Stimulated activated naive CD4-positive, alpha-beta T cell treated with Interleukin-2 at 50 U/mL for 16 hours (primary cell): Measurements from ENCODE around the gene GALNT16.
"Not testable (repeated sequence)": the region's sequence is repeated elsewhere in the genome, so short reads cannot be mapped to it uniquely, and the experiment has no call there.

Experiments
- DNase-seq: peaks from one replicate; lab custom pipeline; 2025; lab: John Stamatoyannopoulos, UW

The GALNT16 gene

GRCh38 chr14:69259527-69260189, at the start of gene GALNT16:
Gene GALNT16, plus strand, starts transcription at chr14:69260158. Its CDS starts 133 bp downstream, at chr14:69260291.
- DNase-seq = no peak

- DNase-seq = no peak
Observed at GRCh38 chr14:69214393-69214792, 45.6 kb upstream of the GALNT16 start.

DNA sequence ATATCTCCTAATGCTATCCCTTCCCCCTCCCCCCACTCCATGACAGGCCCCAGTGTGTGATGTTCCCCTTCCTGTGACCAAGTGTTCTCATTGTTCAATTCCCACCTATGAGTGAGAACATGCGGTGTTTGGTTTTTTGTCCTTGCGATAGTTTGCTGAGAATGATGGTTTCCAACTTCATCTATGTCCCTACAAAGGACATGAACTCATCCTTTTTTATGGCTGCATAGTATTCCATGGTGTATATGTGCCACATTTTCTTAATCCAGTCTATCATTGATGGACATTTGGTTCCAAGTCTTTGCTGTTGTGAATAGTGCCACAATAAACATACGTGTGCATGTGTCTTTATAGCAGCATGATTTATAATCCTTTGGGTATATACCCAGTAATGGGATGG, 42.3 kb upstream of the GALNT16 start:
- DNase-seq = not testable (repeated sequence)

DNA sequence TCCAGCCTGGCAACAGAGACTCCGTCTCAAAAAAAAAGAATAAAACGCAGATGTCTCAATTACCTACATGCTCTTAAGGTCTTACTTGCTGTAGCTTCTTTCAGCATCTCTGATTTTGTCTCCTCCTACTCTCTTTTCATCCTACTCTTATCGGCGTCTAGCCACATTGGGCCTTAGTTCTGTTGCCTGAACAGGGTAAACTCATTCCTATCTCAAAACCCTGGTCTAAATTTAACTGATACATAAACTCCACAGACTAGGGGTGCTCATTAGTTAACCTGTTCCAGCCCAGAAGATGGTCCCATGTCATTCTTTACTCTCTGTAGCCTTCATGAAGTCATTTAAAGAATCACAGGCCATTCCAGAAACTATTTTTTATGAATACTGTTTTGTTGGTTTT, 35.0 kb upstream of the GALNT16 start:
- DNase-seq = no peak

DNA sequence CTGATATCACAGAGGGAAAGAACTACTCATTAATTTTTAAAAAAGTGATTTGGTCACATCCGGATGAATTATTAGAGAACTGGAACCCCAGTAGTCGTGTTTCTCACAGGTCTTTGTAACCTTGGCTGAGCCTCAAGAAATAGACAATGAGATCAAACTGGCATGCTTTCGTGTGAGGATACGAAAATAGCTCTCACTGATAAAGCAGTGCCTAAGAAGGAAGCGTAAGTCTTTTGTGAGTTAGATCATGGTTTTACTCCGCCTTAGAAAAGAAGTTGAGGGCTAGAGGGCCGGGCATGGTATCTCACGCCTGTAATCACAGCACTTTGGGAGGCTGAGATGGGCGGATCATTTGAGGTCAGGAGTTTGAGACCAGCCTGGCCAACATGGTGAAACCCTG, 33.8 kb upstream of the GALNT16 start:
- DNase-seq = no peak

DNA sequence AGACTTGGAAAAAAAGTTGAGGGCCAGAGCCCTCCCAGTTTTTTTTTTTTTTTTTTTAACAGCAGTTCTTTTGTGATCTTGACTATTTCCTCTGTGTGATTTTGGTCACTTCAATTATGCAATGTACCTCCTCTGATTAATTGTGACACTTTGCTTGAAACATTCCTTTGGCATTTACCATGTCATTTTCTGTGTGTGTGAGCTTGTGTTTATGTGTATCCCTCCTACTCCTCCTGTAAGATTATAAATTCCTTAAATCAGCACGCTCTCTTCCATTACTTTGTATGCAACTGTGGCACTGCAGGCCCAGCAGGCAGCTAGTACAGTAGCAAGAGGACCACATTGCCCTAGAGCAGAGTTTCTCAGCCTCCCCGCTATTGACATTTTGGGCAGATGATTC, 33.2 kb upstream of the GALNT16 start:
- no peak for DNase-seq

DNA sequence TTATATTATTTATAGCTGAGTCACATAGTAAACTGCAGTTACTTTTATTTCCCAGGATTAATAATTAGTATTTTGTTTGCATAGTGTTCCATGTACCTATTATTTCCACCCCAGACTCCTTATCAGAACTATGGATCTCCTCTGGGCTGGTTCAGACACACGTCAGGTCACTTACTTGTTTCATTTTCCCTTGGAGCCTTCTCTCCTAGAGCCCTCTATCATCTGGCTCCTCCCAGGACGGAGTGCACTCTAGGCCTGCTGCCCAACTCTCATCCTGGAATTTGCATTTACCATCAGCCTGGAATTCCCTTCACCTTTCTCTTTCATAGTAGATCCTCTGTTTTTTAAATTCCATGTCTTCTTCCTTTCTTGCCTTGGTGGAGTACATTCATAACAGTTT, 28.5 kb upstream of the GALNT16 start:
- DNase-seq = no peak

- DNase-seq = no peak
Observed at GRCh38 chr14:69232388-69232787, 27.6 kb upstream of the GALNT16 start.

DNA sequence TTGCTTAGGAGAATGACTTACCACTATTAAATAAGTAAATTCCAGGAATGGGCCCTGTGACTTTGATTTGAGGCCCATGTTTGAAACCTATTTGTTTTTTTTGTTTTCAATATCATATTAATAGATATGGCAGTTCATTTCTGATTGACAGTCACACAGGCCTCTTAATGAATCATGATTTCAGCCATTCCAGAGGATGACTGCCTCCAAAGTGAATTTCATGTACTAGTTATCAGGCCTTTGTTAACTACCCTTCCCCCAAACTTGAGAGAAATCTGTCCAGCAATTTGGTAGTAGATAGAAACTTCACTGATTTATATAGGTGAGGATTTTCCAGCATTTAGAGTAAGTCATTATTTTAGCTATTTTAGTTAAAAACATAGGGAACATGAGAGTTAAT, 25.9 kb upstream of the GALNT16 start:
- DNase-seq = no peak

DNA sequence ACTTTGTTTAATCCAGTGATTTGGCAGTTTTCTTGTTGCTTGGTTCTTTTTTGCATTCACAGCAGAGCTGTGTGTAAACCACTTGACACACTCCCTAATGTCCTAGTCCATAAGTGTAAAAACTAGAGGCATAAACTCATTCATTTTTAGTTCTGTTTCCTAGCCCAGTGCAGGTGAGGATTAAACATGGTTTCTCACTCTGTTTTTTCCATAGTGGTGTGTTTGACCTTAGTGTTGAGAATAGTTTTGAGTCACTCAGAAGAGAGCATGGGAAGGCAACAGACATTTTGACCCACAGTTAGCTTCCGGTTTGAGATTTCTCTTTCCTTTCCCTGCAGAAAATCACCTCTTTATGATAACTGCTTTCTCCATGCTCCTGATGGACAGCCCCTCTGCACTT, 24.2 kb upstream of the GALNT16 start:
- no peak for DNase-seq

DNA sequence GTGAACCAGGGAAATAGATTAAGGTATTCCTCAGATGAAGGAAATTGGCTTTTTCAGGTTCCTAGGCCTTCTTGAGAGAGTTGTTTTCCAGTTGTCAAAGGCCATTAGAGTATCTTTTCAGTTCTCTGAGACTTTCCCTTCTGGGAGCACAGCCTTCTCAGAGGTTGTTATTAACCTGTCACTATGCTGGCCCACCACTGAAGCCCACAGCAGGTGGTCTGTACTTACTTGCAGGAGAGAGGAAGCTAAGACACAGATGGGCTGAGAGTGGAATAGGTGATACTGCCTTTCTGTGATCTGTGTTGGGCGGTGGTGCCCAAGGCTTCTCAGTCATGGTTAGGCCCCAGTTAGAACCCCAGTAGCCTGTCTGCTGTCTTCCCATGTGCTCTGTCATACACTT, 22.8 kb upstream of the GALNT16 start:
- no peak for DNase-seq

DNA sequence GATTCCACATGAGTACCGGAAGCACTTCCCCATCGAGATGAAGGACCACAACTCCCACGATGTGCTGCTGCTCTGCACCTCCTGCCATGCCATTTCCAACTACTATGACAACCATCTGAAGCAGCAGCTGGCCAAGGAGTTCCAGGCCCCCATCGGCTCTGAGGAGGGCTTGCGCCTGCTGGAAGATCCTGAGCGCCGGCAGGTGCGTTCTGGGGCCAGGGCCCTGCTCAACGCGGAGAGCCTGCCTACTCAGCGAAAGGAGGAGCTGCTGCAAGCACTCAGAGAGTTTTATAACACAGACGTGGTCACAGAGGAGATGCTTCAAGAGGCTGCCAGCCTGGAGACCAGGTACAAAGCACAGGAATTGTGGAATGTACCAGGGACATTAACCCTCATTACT, 22.4 kb upstream of the GALNT16 start:
- DNase-seq = no peak

GRCh38 chr14:69238883-69239282, 21.1 kb upstream of the GALNT16 start:
- no peak for DNase-seq

DNA sequence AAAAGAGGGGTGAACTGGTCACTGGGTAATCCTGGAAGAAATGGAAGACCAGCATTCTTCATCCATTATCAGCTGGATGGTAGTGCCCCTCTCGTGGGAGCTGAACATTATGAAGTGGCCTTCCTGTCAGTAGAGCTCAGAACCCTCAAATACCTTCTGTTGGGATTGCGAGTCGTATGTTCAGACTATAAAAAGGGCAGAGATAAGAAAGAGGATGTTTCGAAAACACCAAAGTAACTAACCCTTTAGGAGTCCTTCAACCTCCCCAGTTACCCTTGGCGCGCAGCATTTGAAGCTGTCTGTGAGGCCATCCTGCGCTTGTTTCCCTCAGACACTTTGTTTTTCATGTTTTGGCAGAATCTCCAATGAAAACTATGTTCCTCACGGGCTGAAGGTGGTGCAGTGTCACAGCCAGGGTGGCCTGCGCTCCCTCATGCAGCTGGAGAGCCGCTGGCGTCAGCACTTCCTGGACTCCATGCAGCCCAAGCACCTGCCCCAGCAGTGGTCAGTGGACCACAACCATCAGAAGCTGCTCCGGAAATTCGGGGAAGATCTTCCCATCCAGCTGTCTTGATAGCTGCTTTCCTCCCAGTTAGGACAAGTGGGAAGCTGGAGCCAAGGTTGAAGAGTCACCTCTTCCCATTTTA, 19.3 kb upstream of the GALNT16 start:
- no peak for DNase-seq

DNA sequence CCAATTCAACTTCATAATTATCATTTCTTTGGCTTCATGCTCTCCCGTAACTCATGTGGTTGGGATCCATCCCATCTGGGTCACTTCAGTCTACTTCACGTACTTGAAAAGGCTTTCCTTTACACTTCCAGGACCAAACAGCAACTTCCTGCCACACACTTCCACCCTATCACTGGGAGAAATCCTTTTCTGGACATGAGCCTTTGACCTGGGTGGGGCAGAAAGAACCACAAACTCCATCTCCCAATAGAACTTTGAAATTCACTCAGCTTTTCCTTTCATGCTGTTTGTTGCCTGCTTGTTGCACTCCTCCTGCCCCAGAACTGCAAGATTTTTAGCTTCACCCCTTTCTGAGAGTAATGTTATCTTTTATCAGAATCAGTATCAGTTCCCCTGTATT, 18.4 kb upstream of the GALNT16 start:
- no peak for DNase-seq

- peak; percentile 25 for DNase-seq
Observed at GRCh38 chr14:69242311-69243224, 17.4 kb upstream of the GALNT16 start.

DNA sequence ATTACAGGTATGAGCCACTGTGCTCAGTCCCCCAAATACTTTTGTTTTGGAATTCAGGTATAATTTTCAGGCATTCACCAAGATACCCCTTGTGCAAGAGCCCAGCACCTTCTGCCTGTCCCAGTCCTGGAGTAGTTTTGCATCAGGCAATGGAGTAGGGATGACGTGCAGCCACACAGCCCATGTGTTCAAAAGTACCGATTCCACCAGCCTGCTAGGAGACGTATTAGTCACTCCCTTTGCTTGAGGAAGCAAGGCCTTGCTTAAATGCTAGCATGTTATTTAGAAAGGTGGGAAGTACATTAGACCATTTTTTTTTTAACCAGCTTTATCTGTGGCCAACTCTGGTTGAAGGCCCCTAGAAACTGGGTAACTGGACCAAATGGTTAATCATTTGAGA, 15.0 kb upstream of the GALNT16 start:
- DNase-seq = no peak

DNA sequence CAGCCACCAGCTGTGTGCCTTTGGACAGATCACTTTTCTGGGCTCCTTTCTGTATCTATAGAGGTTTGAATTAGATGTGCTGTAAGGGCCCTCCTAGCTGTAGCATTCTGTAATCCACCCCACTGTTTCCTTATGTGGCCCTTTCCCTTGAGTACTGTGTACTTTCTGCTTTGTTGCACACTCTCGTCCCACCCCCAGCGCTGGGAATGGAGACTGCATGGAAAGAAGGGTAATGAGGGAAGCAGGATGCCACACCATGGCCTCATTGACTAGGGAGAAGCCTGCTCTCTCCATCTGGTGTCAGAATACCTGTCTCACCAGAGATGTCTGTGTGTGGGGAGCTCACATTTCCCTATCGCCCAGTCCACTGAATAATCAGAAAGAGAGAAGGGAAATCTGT, 13.6 kb upstream of the GALNT16 start:
- no peak for DNase-seq

GRCh38 chr14:69247676-69248440, 12.1 kb upstream of the GALNT16 start:
- DNase-seq = no peak

DNA sequence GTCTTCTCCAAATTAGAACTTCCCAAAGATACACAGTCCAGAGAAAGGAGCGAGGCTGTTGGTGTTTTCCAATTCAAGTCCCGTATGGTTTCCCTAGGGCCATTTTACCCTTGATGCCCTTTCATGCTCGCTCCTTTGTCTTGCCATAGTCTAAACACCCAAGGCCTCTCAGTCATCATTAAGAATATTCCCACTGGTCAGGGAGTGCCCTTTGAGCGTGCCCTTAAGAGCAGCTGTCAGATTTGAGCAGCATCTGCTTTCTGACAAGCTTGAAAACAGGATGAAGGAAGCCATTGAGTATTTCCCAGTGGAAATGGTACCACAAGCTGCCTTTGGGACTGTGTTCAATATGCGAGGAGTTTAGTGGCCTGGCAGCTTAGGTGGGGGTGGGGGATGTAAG, 10.4 kb upstream of the GALNT16 start:
- DNase-seq = no peak

- DNase-seq = no peak
Observed at GRCh38 chr14:69252851-69253250, 7.1 kb upstream of the GALNT16 start.

- DNase-seq = no peak
Observed at GRCh38 chr14:69259168-69259526, 811 bp upstream of the GALNT16 start.
